ENCODE measurements around the gene ATP5F1D. TPM values are rescaled to one million over a fixed set of nuclear protein-coding genes. Genes with fewer than 3 reads are reported as not detected.
A peak's percentile ranks its signal among the peaks of the same experiment; 100 is the strongest.

ATP5F1D gene
- total RNA-seq, 2 donors from 2014 or later, result 40.4 to 45.1 TPM

DNA sequence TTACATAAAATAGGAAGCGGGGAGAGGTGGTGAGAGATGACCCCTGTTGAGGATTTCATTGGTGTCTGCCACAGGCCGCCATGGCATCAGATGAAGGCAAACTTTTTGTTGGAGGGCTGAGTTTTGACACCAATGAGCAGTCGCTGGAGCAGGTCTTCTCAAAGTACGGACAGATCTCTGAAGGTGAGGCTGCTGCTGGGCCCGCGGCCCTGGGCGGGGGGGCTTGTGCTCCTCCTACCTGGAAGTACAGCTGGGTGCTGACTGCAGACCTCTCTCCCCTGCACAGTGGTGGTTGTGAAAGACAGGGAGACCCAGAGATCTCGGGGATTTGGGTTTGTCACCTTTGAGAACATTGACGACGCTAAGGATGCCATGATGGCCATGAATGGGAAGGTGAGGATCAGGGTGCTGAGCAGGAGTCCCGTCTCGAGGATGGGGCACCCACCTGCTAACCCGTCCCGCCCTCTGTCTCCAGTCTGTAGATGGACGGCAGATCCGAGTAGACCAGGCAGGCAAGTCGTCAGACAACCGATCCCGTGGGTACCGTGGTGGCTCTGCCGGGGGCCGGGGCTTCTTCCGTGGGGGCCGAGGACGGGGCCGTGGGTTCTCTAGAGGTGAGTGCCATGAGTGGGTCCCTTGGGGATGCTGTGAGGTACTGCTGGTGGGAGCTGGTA, 29.4 kb downstream of the ATP5F1D start:
- peak overlapping the region; percentile 97 to 99 for H3K27ac ChIP-seq
- no peaks in the 10 kb centered on the region for H3K27me3 ChIP-seq (replicated peaks; ENCODE audit: insufficient read depth)
- ATAC-seq (ENCODE audit: insufficient number of reproducible peaks, low FRiP score, low read depth) (no peak), DNase-seq (ENCODE audit: low spot score) (no peak)
- peaks cover 38% of the 10 kb centered on the region for H3K36me3 ChIP-seq
- TF ChIP-seq, protein P1, sequence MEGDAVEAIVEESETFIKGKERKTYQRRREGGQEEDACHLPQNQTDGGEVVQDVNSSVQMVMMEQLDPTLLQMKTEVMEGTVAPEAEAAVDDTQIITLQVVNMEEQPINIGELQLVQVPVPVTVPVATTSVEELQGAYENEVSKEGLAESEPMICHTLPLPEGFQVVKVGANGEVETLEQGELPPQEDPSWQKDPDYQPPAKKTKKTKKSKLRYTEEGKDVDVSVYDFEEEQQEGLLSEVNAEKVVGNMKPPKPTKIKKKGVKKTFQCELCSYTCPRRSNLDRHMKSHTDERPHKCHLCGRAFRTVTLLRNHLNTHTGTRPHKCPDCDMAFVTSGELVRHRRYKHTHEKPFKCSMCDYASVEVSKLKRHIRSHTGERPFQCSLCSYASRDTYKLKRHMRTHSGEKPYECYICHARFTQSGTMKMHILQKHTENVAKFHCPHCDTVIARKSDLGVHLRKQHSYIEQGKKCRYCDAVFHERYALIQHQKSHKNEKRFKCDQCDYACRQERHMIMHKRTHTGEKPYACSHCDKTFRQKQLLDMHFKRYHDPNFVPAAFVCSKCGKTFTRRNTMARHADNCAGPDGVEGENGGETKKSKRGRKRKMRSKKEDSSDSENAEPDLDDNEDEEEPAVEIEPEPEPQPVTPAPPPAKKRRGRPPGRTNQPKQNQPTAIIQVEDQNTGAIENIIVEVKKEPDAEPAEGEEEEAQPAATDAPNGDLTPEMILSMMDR (IDR thresholded peaks at IDR 0.05), result no peak
- H3K4me3 ChIP-seq, result peak overlapping the region; percentile 84
- peaks cover 54 to 83% of the 10 kb centered on the region in 2 donors for H3K4me1 ChIP-seq (ENCODE audit: control insufficient read depth in 1 of 2, low read depth in 2 of 2)
- H3K9me3 ChIP-seq, result no peaks in the 10 kb centered on the region

DNA sequence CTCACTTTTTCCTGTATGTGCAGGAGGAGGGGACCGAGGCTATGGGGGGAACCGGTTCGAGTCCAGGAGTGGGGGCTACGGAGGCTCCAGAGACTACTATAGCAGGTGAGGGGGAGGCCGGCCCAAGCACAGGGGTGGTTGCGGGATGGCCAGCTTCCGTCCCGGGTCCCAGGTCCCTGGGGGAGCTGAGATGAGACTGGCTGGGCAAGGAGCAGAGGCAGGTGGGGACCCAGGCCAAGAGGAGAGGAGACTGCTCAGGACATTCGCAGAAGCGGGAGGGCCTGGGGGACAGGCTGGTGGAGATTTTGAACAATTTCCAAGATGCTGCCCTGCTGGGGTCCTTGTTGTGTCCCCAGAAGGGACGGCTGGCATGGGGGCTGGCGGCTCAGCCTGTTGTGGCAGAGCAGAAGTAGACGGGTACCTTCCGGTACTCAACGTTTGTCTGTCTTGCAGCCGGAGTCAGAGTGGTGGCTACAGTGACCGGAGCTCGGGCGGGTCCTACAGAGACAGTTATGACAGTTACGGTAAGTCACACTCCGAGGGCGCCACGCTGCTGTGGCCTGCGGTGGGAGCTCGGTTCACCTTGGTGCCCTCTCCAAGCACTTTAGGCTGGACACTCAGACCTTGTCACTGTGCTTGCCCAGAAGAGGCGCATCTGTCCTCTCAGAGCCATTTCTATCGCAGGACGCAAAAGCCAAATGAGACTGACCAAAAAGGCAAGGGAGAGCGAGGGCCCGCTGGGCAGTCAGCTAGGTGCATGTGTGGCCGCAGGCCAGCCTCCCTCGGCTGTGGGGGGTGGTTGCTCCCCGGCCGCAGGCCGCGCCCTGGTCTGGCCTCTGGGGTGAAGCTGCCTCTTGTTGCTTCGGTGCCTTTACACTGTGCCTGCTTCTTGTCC, 30.2 kb downstream of the ATP5F1D start:
- Histone ChIP-seq H3K4me1 (ENCODE audit: control insufficient read depth in 1 of 2, low read depth in 2 of 2) (peaks cover 58 to 83% of the 10 kb centered on the region in 2 donors), H3K9me3 (no peaks in the 10 kb centered on the region), H3K36me3 (peaks cover 38% of the 10 kb centered on the region), H3K27me3 (replicated peaks; ENCODE audit: insufficient read depth) (no peaks in the 10 kb centered on the region), H3K27ac (peak overlapping the region; percentile 97 to 99), H3K4me3 (peak overlapping the region; percentile 84)
- TF ChIP-seq, protein P1 (IDR thresholded peaks at IDR 0.05), result no peak
- ATAC-seq (ENCODE audit: insufficient number of reproducible peaks, low FRiP score, low read depth), result no peak
- no peak for DNase-seq (ENCODE audit: low spot score)

DNA sequence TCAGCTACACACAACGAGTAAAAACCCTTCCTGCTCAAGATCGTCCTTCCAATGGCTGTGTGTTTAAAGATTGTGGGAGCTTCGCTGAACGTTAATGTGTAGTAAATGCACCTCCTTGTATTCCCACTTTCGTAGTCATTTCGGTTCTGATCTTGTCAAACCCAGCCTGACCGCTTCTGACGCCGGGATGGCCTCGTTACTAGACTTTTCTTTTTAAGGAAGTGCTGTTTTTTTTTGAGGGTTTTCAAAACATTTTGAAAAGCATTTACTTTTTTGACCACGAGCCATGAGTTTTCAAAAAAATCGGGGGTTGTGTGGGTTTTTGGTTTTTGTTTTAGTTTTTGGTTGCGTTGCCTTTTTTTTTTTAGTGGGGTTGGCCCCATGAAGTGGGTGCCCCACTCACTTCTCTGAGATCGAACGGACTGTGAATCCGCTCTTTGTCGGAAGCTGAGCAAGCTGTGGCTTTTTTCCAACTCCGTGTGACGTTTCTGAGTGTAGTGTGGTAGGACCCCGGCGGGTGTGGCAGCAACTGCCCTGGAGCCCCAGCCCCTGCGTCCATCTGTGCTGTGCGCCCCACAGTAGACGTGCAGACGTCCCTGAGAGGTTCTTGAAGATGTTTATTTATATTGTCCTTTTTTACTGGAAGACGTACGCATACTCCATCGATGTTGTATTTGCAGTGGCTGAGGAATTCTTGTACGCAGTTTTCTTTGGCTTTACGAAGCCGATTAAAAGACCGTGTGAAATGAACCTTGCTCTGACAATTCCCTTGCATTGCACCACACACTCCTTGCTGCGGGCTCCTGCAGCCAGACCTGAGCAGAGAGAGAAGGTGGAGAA, 31.1 kb downstream of the ATP5F1D start:
- H3K4me1 ChIP-seq (ENCODE audit: control insufficient read depth in 1 of 2, low read depth in 2 of 2), result peaks cover 52 to 77% of the 10 kb centered on the region in 2 donors
- H3K4me3 ChIP-seq, result no peak overlapping the region
- no peaks in the 10 kb centered on the region for H3K27me3 ChIP-seq (replicated peaks; ENCODE audit: insufficient read depth)
- H3K36me3 ChIP-seq, result peaks cover 38% of the 10 kb centered on the region
- H3K27ac ChIP-seq, result peak overlapping the region in 1 of 2 donors; percentile 99
- TF ChIP-seq, protein P1 (IDR thresholded peaks at IDR 0.05), result no peak
- DNase-seq (ENCODE audit: low spot score) (no peak), ATAC-seq (ENCODE audit: insufficient number of reproducible peaks, low FRiP score, low read depth) (no peak)
- H3K9me3 ChIP-seq, result no peaks in the 10 kb centered on the region

DNA sequence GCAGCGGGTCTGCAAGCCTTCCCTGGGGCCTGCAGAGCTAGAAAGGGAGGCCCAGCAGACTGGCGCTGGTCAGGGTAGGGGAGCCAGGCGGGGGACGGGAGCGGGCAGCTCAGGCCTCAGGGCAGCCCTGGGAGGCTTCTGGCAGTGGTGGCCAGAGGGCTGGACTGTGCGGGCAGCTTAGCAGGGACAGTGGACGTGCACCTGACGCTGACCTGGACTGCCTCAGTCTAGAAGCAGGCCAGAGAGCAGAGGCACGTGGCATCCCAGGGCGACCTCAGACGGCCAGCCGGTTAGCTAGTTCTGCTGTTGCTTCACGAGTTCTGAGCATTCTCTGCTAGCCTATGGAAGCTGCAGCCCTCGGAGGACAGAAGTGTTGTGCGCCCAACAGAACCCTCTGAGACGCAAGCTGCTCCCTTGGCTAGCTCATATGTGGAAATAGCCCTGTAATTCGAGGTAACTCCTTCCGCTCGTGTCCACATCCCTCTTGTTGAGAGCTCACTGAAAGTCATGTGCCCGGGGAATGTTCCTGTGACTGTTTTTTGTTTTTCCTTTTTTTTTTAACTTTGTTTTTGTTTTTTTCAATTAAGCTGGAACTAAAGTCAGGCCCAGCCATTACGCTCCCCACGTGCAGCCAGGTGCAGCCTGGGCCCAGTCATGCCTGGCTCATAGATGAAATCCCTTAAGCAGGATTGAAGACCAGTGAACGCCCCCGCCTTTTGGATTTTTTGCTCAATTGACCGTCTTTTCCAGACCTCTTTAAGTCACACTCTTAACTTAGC, 31.9 kb downstream of the ATP5F1D start:
- peak overlapping the region in 1 of 2 donors; percentile 99 for H3K27ac ChIP-seq
- no peak overlapping the region for H3K4me3 ChIP-seq
- no peaks in the 10 kb centered on the region for H3K9me3 ChIP-seq
- peaks cover 45 to 69% of the 10 kb centered on the region in 2 donors for H3K4me1 ChIP-seq (ENCODE audit: control insufficient read depth in 1 of 2, low read depth in 2 of 2)
- no peaks in the 10 kb centered on the region for H3K27me3 ChIP-seq (replicated peaks; ENCODE audit: insufficient read depth)
- DNase-seq (ENCODE audit: low spot score) (no peak), ATAC-seq (ENCODE audit: insufficient number of reproducible peaks, low FRiP score, low read depth) (no peak)
- peaks cover 38% of the 10 kb centered on the region for H3K36me3 ChIP-seq
- TF ChIP-seq, protein P1 (IDR thresholded peaks at IDR 0.05), result no peak
